ENCODE data around the gene LY6G5B.
A peak's percentile ranks its signal among the peaks of the same experiment; 100 is the strongest.

LY6G5B gene

DNA sequence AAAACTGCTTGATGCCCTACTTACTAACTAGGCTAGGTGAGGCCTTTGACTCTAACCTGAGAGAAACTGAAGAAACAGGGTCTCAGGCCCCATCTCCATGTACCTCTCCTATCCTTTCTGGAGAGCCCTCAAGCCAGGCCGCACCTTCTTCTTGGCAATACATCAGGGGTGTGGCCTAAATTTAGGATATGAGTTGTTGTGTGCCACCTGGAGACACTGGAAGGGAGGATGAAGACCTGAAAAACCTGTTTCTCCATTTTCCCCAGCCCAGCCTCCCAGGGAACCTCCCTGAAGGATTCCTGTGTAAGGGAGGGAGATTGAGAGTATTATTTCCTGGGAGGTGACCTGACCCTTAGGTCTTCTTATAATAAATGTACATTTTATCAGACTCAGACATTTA lies 48.5 kb downstream of the LY6G5B start:
- DNase-seq = peak; percentile 47

DNA sequence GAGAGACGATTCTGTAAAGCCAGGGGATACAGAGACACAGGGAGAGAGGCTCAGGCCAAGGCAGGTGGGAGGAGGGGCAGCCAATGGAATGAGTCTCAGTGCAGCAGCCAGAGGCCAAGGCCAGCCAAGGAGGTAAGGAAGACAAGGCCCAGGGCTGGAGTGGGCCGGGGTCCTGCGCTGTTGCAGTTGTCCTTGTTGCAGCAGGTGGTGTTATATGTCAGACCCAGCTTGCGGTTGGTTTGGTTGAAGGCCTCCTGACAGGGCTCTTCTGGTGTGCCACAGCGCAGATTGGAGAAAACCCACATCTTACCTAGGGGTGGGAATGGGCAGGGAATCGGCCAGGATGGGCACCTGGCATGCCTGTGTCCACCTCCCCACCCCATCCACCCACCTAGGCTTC lies 49.2 kb downstream of the LY6G5B start:
- DNase-seq = no peak

DNA sequence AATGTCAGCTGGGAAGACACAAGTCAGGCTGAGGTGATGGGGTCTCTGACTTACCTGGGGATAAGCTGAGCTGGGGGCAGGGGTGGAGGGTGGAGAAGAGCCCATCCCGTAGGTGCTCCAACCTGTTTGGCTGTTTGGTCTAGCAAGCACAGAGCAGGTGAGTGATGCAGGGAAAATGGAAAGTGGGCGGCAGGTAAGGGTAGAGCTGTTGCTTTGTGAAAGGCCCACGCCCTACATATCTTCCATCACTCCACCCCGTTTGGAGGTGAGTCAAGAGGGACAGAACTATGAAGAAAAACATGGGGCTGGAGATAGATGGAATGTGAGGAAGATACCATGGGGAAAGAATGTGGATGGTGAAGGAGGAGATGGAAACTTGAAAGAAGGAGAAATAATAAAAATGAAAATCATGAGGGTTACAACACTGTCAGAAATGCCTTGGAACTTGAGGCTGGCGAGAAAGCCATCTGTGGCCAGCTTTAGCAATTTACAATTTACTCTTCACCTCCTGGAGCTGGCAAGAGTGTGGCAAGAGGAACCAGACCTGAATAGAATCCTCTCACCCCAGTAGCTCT lies 50.5 kb downstream of the LY6G5B start:
- no peak for DNase-seq

DNA sequence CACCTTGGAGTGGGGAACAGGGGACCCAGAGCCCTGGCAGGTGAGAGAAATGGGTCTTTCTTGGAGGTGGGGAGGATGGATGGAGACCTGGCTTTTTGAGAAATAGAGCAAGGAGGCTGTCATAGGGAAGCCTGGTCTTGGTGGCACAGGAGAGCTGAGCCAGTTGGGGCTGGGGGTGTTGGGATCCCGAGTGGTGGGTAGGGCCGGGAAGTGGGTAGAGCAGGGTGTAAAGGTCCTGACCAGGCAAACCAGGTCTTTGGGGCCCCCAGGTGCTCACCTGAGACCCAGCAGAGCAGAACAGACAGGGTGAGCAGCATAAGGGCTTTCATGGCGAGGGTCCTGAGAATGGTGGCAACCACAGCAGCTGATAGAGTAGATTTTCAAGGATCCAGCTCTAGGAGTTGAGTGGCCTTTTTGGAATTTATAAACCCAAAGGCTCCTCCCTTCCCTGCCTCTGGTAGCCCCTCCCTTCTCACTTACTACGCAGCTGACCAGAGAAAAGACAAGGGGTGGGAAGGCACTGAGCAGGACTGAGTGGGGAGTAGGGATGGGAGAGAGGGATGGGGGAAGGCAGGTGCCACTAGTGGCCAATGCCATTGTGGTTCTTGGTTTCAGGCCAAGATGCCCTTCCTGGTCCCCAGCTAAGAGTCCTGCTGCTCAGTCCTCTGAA lies 51.7 kb downstream of the LY6G5B start, which contains the start of gene LY6G6C:
LY6G6C (minus strand) TSS at position 396 of the 670 bp plus-strand sequence; CDS start at position 329, 67 bp downstream.
- DNase-seq = no peak

DNA sequence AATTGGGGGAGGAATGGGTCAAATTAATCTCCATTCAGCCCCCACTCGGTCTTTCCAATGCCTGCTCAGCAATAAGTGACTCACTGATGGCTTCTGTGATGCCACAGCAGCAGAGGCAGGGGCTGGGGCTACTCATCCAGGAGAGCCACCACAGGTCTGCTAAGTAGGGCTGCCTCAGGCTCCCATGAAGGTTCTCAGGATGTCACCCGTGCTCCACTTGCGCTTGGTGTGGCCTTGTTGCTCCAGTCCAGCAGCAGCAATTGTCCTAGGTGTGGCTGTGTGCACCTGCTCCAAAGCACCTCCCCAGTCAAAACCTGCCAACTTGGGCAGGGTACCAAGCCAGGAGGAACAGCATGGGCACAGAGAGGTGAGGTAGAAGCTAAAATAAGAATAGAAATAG lies 52.4 kb downstream of the LY6G5B start:
- DNase-seq = no peak

Measured in COR-L47 (cell line).